Panc1 (cell line): Measurements from ENCODE around the gene CD6. TPM values are rescaled to one million over a fixed set of nuclear protein-coding genes. Genes with fewer than 3 reads are reported as not detected.

Experiments
- ATAC-seq: fragments of 200-7000 bp; cut with Tn5 transposase; 2 replicates; pipeline ENCODE4 v1.9.1; 2020; ENCODE audit warnings: mild to moderate bottlenecking, moderate library complexity
- BruUV-seq: library from RNA; stranded (reverse); fragments of 400-500 nt; replicated peaks from 2 replicates; lab custom pipeline; 2021; lab: Mats Ljungman, UMichigan
- CTCF ChIA-PET: fragments of 300-600 bp; sonication (Branson Sonifier 250); formaldehyde crosslinking; loops from one replicate; lab custom pipeline; 2022; ENCODE audit warnings: antibody characterized with exemption; lab: Charles Lee
- POLR2A ChIA-PET: fragments of 300-600 bp; sonication (Branson Sonifier 250); formaldehyde crosslinking; loops from one replicate; lab custom pipeline; 2022; ENCODE audit warnings: antibody characterized with exemption; lab: Charles Lee
- DNase-seq: peaks from one replicate; pipeline ENCODE4 v3.0.0-alpha.2; 2010; ENCODE audit warnings: low read depth, low spot score
- H3K27ac ChIP-seq: 2 replicates; pipeline ENCODE4 v1.5.1; 2011; ENCODE audit warnings: mild to moderate bottlenecking, low read length, inconsistent platforms
- H3K27me3 ChIP-seq: fragments of 200-500 bp; sonication (Bioruptor generic); 2 replicates; pipeline ENCODE4 v1.6.0; 2014; ENCODE audit warnings: low read length, inconsistent platforms; ENCODE audit not compliant: control insufficient read depth, insufficient read depth
- H3K36me3 ChIP-seq: fragments of 200-500 bp; sonication (Bioruptor generic); 2 replicates; pipeline ENCODE4 v1.5.1; 2014; ENCODE audit warnings: inconsistent platforms, mild to moderate bottlenecking, low read length, moderate library complexity; ENCODE audit not compliant: control insufficient read depth, insufficient read depth
- H3K4me1 ChIP-seq: 2 replicates; pipeline ENCODE4 v1.5.1; 2011; ENCODE audit warnings: inconsistent platforms, mild to moderate bottlenecking, low read length, moderate library complexity; ENCODE audit not compliant: control insufficient read depth, insufficient read depth
- H3K4me3 ChIP-seq, 2 experiments: 2 replicates each; pipeline ENCODE4 v1.5.1; 2011 to 2012; ENCODE audit warnings: low read depth in 2 of 2, low read length in 2 of 2, mild to moderate bottlenecking in 2 of 2, inconsistent platforms in 1 of 2, moderate library complexity in 1 of 2
- H3K9me3 ChIP-seq: fragments of 200-500 bp; sonication (Bioruptor generic); 2 replicates; pipeline ENCODE4 v1.5.1; 2014; ENCODE audit warnings: low read depth, mild to moderate bottlenecking, inconsistent platforms, low read length, moderate library complexity; ENCODE audit not compliant: control insufficient read depth, insufficient read depth
- CTCF ChIP-seq: fragments of 450-650 bp; IDR thresholded peaks from 2 replicates; pipeline ENCODE4 v1.5.1; 2017; ENCODE audit warnings: mild to moderate bottlenecking
- POLR2AphosphoS5 ChIP-seq: IDR thresholded peaks from 2 replicates; pipeline ENCODE4 v1.6.1; 2012; ENCODE audit warnings: mild to moderate bottlenecking, low read depth, low read length, moderate library complexity
- REST ChIP-seq, 2 experiments: IDR thresholded peaks; 2 replicates each; pipeline ENCODE4 v1.6.1; 2011 to 2012; ENCODE audit warnings: low read depth in 2 of 2, control low read depth in 1 of 2, low read length in 1 of 2, mild to moderate bottlenecking in 1 of 2, moderate library complexity in 1 of 2; ENCODE audit not compliant: insufficient read depth in 1 of 2
- SIN3A ChIP-seq: IDR thresholded peaks from 2 replicates; pipeline ENCODE4 v1.6.1; 2012; ENCODE audit warnings: low read depth, mild to moderate bottlenecking, low read length, moderate library complexity, borderline replicate concordance; ENCODE audit not compliant: insufficient read depth
- TCF7L2 ChIP-seq: IDR thresholded peaks from 2 replicates; pipeline ENCODE4 v1.6.1; 2011; ENCODE audit warnings: mild to moderate bottlenecking, low read depth, low read length, inconsistent platforms
- in situ Hi-C: cut with HindIII; loops from 2 replicates; pipeline ENCODE4 v1.10.0; 2016; ENCODE audit warnings: low sequenced_read_pairs, low pct_unique_long_range_greater_than_20kb
- intact Hi-C: fragments of 100-400 bp; cut with micrococcal nuclease; formaldehyde crosslinking; loops from one replicate; pipeline ENCODE4 v1.10.0; 2022; ENCODE audit not compliant: unreplicated experiment
- total RNA-seq: library from RNA; stranded (reverse); gene quantifications from one replicate; pipeline ENCODE4 v1.2.1, GENCODE V29; 2021; ENCODE audit not compliant: unreplicated experiment

The CD6 gene
- total RNA-seq, 1 experiment from 2014 or later = 1.1 TPM

DNA sequence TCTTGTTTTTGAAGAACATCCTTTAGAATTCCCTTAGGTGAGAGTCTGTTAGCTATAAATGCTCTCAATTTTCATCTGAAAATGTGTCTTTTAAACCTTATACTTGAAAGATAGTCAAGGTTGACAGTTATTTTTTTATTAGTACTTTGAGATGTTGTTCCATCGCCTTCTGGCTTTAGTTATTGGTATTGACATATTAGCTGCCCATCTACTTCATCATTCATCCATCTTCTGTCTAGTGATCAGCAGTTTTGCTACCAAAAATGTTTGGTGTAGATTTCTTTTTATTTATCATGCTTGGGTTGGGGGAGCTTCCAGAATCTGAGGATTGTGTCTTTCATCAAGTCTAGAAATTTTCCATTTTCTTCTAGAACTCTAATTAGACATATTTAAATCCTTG lies 3.3 kb upstream of the CD6 start:
- no peaks in the 10 kb centered on the region for H3K27me3 ChIP-seq
- H3K4me1 ChIP-seq = no peaks in the 10 kb centered on the region
- in situ Hi-C loops (no loop called here), intact Hi-C loops (no loop called here)
- ChIA-PET POLR2A (no interaction called here), CTCF (no interaction called here)
- DNase-seq (no peak), ATAC-seq (no peak)
- TF ChIP-seq POLR2AphosphoS5 = no peak
- no peak for TF ChIP-seq TCF7L2
- no peak for TF ChIP-seq CTCF
- no peak for TF ChIP-seq REST (IDR thresholded peaks at IDR 0.05; ENCODE audit: insufficient read depth in 1 of 2, low read depth in 2 of 2, low read length in 1 of 2)
- TF ChIP-seq SIN3A = no peak
- H3K36me3 ChIP-seq = no peaks in the 10 kb centered on the region
- no peak overlapping the region for H3K27ac ChIP-seq
- no TSS peak for BruUV-seq
- no peak overlapping the region for H3K4me3 ChIP-seq
- no peaks in the 10 kb centered on the region for H3K9me3 ChIP-seq

- Histone ChIP-seq H3K4me1 (no peaks in the 10 kb centered on the region), H3K36me3 (no peaks in the 10 kb centered on the region), H3K4me3 (no peak overlapping the region), H3K27ac (no peak overlapping the region), H3K9me3 (no peaks in the 10 kb centered on the region), H3K27me3 (no peaks in the 10 kb centered on the region)
- no peak for TF ChIP-seq SIN3A
- TF ChIP-seq CTCF = peak; percentile 89
- TF ChIP-seq POLR2AphosphoS5 = no peak
- no peak for TF ChIP-seq TCF7L2
- no peak for TF ChIP-seq REST (IDR thresholded peaks at IDR 0.05; ENCODE audit: insufficient read depth in 1 of 2, low read depth in 2 of 2, low read length in 1 of 2)
- peak; percentile 87 for ATAC-seq
- in situ Hi-C loops = no loop called here
- ChIA-PET CTCF (interaction anchor here (0.5 to 1.0 kb wide), 4 partner anchors 8 to 156 kb away, joined by 3 to 6 read pairs (median 4); no protein-coding TSS in a partner anchor), POLR2A (no interaction called here)
- BruUV-seq = no TSS peak
- intact Hi-C loops = no loop called here
- DNase-seq = peak; percentile 25
Observed at GRCh38 chr11:60970369-60970774, 1.1 kb upstream of the CD6 start.
